Type B pancreatic cell (in vitro differentiated cells): ENCODE results near the gene CROCC2. TPM values are rescaled to one million over a fixed set of nuclear protein-coding genes. Genes with fewer than 3 reads are reported as not detected.
"Not testable (repeated sequence)": the region's sequence is repeated elsewhere in the genome, so short reads cannot be mapped to it uniquely, and the experiment has no call there.

Experiments used
- DNase-seq: peaks from one replicate; pipeline ENCODE4 v3.0.0; 2021; ENCODE audit warnings: mixed read lengths; ENCODE audit not compliant: unreplicated experiment; ENCODE audit errors: extremely low spot score
- H3K27ac Mint-ChIP-seq: 2 replicates; pipeline ENCODE4 v1.8.0; 2021; ENCODE audit warnings: mild to moderate bottlenecking, mixed read lengths
- H3K27me3 Mint-ChIP-seq: 2 replicates; pipeline ENCODE4 v1.8.0; 2021; ENCODE audit warnings: mixed read lengths
- H3K36me3 Mint-ChIP-seq: 2 replicates; pipeline ENCODE4 v1.8.0; 2021; ENCODE audit warnings: mixed read lengths
- H3K4me1 Mint-ChIP-seq: one replicate; pipeline ENCODE4 v1.8.0; 2021; ENCODE audit warnings: mixed read lengths; ENCODE audit not compliant: unreplicated experiment
- H3K4me3 Mint-ChIP-seq: 2 replicates; pipeline ENCODE4 v1.8.0; 2021; ENCODE audit warnings: mild to moderate bottlenecking, mixed read lengths
- H3K9me3 Mint-ChIP-seq: 2 replicates; pipeline ENCODE4 v1.8.0; 2021; ENCODE audit warnings: mixed read lengths
- total RNA-seq: library from RNA; stranded (reverse); gene quantifications from 2 replicates; pipeline ENCODE4 v1.2.1, GENCODE V29; 2021; ENCODE audit warnings: low replicate concordance
- TF ChIP-seq, protein P1 (sequence below): fragments of 200-600 bp; sonication (generic); conservative IDR thresholded peaks from 2 replicates; pipeline ENCODE4 v1.5.0; 2021; ENCODE audit warnings: antibody characterized with exemption, mild to moderate bottlenecking

The CROCC2 gene
- total RNA-seq, 1 donor from 2014 or later: 0.68 TPM

- Mint-ChIP-seq H3K27ac (no peak overlapping the region), H3K4me1 (peaks cover 19% of the 10 kb centered on the region), H3K4me3 (no peak overlapping the region), H3K9me3 (peaks cover 5% of the 10 kb centered on the region), H3K36me3 (no peaks in the 10 kb centered on the region), H3K27me3 (peaks cover 10% of the 10 kb centered on the region)
- TF ChIP-seq, protein P1, sequence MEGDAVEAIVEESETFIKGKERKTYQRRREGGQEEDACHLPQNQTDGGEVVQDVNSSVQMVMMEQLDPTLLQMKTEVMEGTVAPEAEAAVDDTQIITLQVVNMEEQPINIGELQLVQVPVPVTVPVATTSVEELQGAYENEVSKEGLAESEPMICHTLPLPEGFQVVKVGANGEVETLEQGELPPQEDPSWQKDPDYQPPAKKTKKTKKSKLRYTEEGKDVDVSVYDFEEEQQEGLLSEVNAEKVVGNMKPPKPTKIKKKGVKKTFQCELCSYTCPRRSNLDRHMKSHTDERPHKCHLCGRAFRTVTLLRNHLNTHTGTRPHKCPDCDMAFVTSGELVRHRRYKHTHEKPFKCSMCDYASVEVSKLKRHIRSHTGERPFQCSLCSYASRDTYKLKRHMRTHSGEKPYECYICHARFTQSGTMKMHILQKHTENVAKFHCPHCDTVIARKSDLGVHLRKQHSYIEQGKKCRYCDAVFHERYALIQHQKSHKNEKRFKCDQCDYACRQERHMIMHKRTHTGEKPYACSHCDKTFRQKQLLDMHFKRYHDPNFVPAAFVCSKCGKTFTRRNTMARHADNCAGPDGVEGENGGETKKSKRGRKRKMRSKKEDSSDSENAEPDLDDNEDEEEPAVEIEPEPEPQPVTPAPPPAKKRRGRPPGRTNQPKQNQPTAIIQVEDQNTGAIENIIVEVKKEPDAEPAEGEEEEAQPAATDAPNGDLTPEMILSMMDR: no peak
- no peak for DNase-seq
Measured at GRCh38 chr2:240974771-240975572, 68.8 kb downstream of the CROCC2 start.

DNA sequence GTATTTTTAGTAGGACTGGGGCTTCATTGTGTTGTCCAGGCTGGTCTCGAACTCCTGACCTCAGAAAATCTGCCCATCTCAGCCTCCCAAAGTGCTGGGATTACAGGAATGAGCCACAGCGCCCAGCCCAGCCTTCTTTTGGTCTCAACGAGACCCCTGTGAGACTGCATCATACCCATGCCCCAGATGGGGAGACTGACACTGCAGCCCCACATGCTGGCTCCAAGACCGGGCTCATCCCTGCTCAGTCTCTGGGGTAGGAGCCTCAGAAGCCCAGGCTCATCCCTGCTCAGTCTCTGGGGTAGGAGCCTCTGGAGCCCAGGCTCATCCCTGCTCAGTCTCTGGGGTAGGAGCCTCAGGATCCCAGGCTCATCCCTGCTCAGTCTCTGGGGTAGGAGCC is 69.8 kb downstream of the CROCC2 start:
- not testable (repeated sequence) for H3K9me3 Mint-ChIP-seq, H3K4me3 Mint-ChIP-seq, H3K27ac Mint-ChIP-seq, H3K36me3 Mint-ChIP-seq, H3K27me3 Mint-ChIP-seq, DNase-seq
- peaks cover 19% of the 10 kb centered on the region for H3K4me1 Mint-ChIP-seq

GRCh38 chr2:240981280-240981679 is 75.1 kb downstream of the CROCC2 start:
- DNase-seq: no peak
- Mint-ChIP-seq H3K4me3 (no peak overlapping the region), H3K27ac (no peak overlapping the region), H3K36me3 (no peaks in the 10 kb centered on the region), H3K9me3 (no peaks in the 10 kb centered on the region), H3K4me1 (peaks cover 4% of the 10 kb centered on the region), H3K27me3 (peaks cover 13% of the 10 kb centered on the region)
- TF ChIP-seq, protein P1: no peak

DNA sequence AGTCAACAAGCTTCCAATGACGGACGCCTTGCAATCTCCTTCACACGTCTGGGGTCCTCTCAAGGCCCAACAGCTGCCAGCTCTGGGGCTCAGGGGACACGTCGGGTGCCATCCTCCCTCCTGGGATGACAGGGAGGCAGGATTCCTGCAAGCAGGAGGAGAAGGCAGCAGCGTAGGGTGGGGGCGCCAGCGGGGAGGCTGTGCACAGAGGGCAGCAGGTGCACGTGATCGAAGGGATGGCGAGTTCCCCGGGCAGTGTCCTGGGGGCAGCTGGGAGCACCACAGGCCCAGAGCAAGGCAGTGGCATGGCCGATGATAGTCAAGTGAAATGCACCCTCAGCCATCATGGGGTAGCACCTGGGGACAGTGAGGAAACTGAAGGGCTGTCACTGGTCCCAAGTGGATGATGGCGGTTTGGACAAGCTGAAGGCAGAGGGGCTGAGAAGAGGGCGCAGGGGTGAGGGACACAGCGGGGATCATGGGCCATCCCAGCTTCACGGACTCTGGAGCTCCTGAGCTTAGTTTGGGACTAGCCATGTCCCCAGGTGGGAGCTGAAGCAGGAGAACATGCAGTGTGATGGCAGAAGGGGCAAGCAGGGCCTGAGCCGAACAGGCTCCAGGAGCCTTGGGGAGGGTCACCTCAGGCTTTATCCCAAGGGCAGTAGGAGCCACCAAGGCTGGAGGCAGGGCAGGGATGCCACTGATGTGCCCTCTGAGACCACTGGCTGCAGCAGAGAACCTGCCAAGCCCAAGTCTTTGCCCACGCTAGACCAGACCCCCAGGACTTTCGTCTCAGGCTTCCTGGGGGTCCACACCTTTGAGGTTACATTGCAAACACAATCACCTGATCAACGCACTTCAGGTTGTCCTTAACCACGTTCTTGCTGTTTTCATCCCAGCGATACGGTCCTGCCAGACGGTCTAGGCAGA is 76.0 kb downstream of the CROCC2 start:
- no peak overlapping the region for H3K4me3 Mint-ChIP-seq
- no peak for DNase-seq
- peaks cover 4% of the 10 kb centered on the region for H3K4me1 Mint-ChIP-seq
- no peaks in the 10 kb centered on the region for H3K9me3 Mint-ChIP-seq
- no peak overlapping the region for H3K27ac Mint-ChIP-seq
- H3K27me3 Mint-ChIP-seq: peaks cover 13% of the 10 kb centered on the region
- no peaks in the 10 kb centered on the region for H3K36me3 Mint-ChIP-seq
- TF ChIP-seq, protein P1: no peak

GRCh38 chr2:240982821-240983281 is 76.7 kb downstream of the CROCC2 start:
- Mint-ChIP-seq H3K4me1 (peaks cover 4% of the 10 kb centered on the region), H3K4me3 (no peak overlapping the region)

More at GRCh38 chr2:240982821-240983281, 76.7 kb downstream of the CROCC2 start:
- Mint-ChIP-seq H3K9me3 (no peaks in the 10 kb centered on the region), H3K27ac (no peak overlapping the region), H3K27me3 (peaks cover 13% of the 10 kb centered on the region), H3K36me3 (no peaks in the 10 kb centered on the region)
- no peak for DNase-seq
- TF ChIP-seq, protein P1: no peak
